Measurements from ENCODE around the gene APBB1IP. TPM values are rescaled to one million over a fixed set of nuclear protein-coding genes. Genes with fewer than 3 reads are reported as not detected.
"Not testable (repeated sequence)": the region's sequence is repeated elsewhere in the genome, so short reads cannot be mapped to it uniquely, and the experiment has no call there.

APBB1IP gene
- total and polyA plus RNA-seq, 5 donors = 2.8 to 8.4 (median 6.7) TPM

GRCh38 chr10:26566525-26567350 lies 128.6 kb downstream of the APBB1IP start:
- Histone ChIP-seq H3K4me1 (ENCODE audit: control insufficient read depth, insufficient read depth, low read length) (no peaks in the 10 kb centered on the region), H3K4me3 (ENCODE audit: low read length) (peak overlapping the region; percentile 71), H3K9me3 (ENCODE audit: control insufficient read depth, low read length) (no peaks in the 10 kb centered on the region), H3K27ac (ENCODE audit: low read length) (no peak overlapping the region), H3K27me3 (ENCODE audit: control insufficient read depth, insufficient read depth) (no peaks in the 10 kb centered on the region)
- ATAC-seq (peak; percentile 72 to 88), DNase-seq (peak; percentile 40 to 77 (median 67))
- intact Hi-C loops (cut with DNase I) = no loop called here
- 25% methylated on average over 64 of the region's 64 CpGs for WGBS

GRCh38 chr10:26567351-26567721 lies 129.2 kb downstream of the APBB1IP start:
- peak overlapping the region; percentile 71 for H3K4me3 ChIP-seq (ENCODE audit: low read length)
- 15% methylated on average over 10 of the region's 10 CpGs for whole genome bisulfite sequencing
- no peaks in the 10 kb centered on the region for H3K9me3 ChIP-seq (ENCODE audit: control insufficient read depth, low read length)
- H3K27me3 ChIP-seq (ENCODE audit: control insufficient read depth, insufficient read depth) = no peaks in the 10 kb centered on the region
- intact Hi-C loops (cut with DNase I) = no loop called here
- no peaks in the 10 kb centered on the region for H3K4me1 ChIP-seq (ENCODE audit: control insufficient read depth, insufficient read depth, low read length)
- no peak overlapping the region for H3K27ac ChIP-seq (ENCODE audit: low read length)
- DNase-seq (no peak), ATAC-seq (peak in 1 of 2 donors; percentile 13)

GRCh38 chr10:26571655-26572054 lies 133.5 kb downstream of the APBB1IP start:
- H3K4me1 ChIP-seq (ENCODE audit: control insufficient read depth, insufficient read depth, low read length) = no peaks in the 10 kb centered on the region
- ATAC-seq = no peak
- no peak overlapping the region for H3K27ac ChIP-seq (ENCODE audit: low read length)
- whole genome bisulfite sequencing = 90% methylated on average over 1 of the region's 1 CpG
- no peaks in the 10 kb centered on the region for H3K9me3 ChIP-seq (ENCODE audit: control insufficient read depth, low read length)
- H3K27me3 ChIP-seq (ENCODE audit: control insufficient read depth, insufficient read depth) = no peaks in the 10 kb centered on the region
- no peak overlapping the region for H3K4me3 ChIP-seq (ENCODE audit: low read length)
- intact Hi-C loops (cut with DNase I) = no loop called here
- no peak for DNase-seq

GRCh38 chr10:26573674-26574073 lies 135.5 kb downstream of the APBB1IP start:
- intact Hi-C loops (cut with DNase I) = no loop called here
- no peak overlapping the region for H3K4me3 ChIP-seq (ENCODE audit: low read length)
- DNase-seq = no peak
- no peaks in the 10 kb centered on the region for H3K27me3 ChIP-seq (ENCODE audit: control insufficient read depth, insufficient read depth)
- ATAC-seq = no peak
- no peak overlapping the region for H3K27ac ChIP-seq (ENCODE audit: low read length)
- H3K4me1 ChIP-seq (ENCODE audit: control insufficient read depth, insufficient read depth, low read length) = no peaks in the 10 kb centered on the region
- no peaks in the 10 kb centered on the region for H3K9me3 ChIP-seq (ENCODE audit: control insufficient read depth, low read length)
- 42% methylated on average over 2 of the region's 2 CpGs for WGBS

- Histone ChIP-seq H3K9me3 (ENCODE audit: control insufficient read depth, low read length) (no peaks in the 10 kb centered on the region), H3K27ac (ENCODE audit: low read length) (no peak overlapping the region), H3K27me3 (ENCODE audit: control insufficient read depth, insufficient read depth) (no peaks in the 10 kb centered on the region), H3K4me1 (ENCODE audit: control insufficient read depth, insufficient read depth, low read length) (no peaks in the 10 kb centered on the region), H3K4me3 (ENCODE audit: low read length) (no peak overlapping the region)
- intact Hi-C loops (cut with DNase I) = no loop called here
- 81% methylated on average over 4 of the region's 4 CpGs for WGBS
- DNase-seq (no peak), ATAC-seq (no peak)
Measured at GRCh38 chr10:26574783-26575182, 136.6 kb downstream of the APBB1IP start.

DNA sequence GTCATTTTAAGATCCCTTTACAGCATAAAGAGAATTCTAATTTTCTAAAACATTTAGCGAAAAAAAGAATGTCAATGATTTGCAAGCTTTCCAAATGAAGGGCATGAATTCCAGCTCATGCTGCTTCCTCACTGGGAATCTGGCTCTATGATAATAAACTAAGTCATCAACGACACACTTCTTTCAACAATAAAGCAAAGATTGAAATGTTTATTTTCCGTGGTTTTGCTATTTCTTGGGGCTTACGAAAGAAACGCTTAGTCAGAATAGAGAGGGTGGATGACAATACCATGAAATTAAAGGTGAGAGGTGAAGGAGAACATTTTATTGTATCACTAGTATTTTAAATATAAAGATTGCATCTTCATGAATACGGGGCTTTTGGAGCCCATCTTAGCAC lies 140.2 kb downstream of the APBB1IP start:
- intact Hi-C loops (cut with DNase I); H3K4me3 ChIP-seq (ENCODE audit: low read length); H3K27ac ChIP-seq (ENCODE audit: low read length); ATAC-seq; H3K27me3 ChIP-seq (ENCODE audit: control insufficient read depth, insufficient read depth); H3K9me3 ChIP-seq (ENCODE audit: control insufficient read depth, low read length); H3K4me1 ChIP-seq (ENCODE audit: control insufficient read depth, insufficient read depth, low read length); DNase-seq: not testable (repeated sequence)
- WGBS = 85% methylated on average over 6 of the region's 6 CpGs

DNA sequence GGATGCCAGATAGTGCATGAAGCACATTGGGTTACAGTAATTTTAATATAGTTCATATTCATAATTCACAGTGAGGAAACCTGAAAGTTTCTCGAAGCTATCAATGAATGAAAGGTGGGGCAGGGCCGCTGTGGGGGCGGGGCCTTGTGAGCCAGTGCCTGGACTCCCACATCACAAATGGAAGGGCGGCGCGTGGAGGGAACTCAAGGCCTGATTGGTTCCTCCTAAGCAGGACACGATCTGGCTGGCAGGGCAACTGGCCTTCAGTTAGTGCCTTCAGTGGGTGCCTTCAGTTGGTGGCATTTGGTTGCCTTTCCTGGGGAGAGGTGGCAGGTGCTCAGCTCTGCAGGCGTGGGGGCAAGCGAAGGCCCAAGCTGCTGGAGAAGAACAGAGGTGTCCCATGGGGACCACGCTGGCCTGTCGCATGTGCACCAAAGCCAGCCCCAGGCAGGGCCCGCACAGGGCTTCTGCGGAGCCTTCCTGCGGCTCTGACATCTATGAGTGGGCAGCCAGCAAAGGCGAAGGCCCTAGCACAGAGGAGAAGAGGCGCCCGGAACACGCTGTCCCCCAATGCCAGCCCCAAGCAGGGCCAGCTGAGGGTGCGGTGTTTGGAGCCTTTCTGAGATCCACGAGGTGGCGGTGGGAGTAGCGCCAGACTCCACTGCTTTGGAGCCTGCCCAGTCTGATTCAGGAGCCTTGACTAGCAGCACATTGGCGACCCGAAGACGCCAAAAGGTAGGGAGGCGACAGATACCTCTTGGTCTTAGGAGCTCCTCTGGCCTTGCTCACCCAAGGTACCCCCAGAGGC lies 141.3 kb downstream of the APBB1IP start:
- Histone ChIP-seq H3K4me1 (ENCODE audit: control insufficient read depth, insufficient read depth, low read length) (no peaks in the 10 kb centered on the region), H3K27me3 (ENCODE audit: control insufficient read depth, insufficient read depth) (no peaks in the 10 kb centered on the region), H3K27ac (ENCODE audit: low read length) (no peak overlapping the region), H3K9me3 (ENCODE audit: control insufficient read depth, low read length) (no peaks in the 10 kb centered on the region), H3K4me3 (ENCODE audit: low read length) (no peak overlapping the region)
- ATAC-seq (peak in 1 of 2 donors; percentile 14), DNase-seq (peak in 2 of 3 donors; percentile 58 to 66)
- intact Hi-C loops (cut with DNase I) = no loop called here
- 92% methylated on average over 26 of the region's 26 CpGs for WGBS

GRCh38 chr10:26586211-26586610 lies 148.1 kb downstream of the APBB1IP start:
- Histone ChIP-seq H3K4me1 (ENCODE audit: control insufficient read depth, insufficient read depth, low read length) (no peaks in the 10 kb centered on the region), H3K4me3 (ENCODE audit: low read length) (no peak overlapping the region), H3K9me3 (ENCODE audit: control insufficient read depth, low read length) (no peaks in the 10 kb centered on the region), H3K27me3 (ENCODE audit: control insufficient read depth, insufficient read depth) (no peaks in the 10 kb centered on the region), H3K27ac (ENCODE audit: low read length) (no peak overlapping the region)
- intact Hi-C loops (cut with DNase I) = no loop called here
- 84% methylated on average over 11 of the region's 11 CpGs for WGBS
- ATAC-seq (no peak), DNase-seq (peak in 1 of 3 donors; percentile 20)

DNA sequence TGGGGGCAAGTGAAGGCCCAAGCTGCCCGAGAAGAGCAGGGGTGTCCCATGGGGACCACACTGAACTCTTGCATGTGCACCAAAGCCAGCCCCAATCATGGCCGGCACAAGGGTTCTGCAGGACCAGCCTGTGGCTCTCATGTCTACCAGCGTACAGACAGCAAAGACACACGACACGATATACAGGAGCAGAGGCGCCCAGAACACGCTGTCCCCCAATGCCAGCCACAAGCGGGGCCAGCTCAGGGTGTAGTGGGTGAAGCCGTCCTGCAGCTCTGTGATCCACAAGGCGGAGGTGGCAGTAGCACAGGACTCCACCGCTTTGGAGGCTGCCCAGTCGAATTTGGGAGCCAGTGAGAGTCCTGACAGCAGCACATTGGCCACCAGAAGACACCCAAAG lies 150.5 kb downstream of the APBB1IP start:
- Histone ChIP-seq H3K4me1 (ENCODE audit: control insufficient read depth, insufficient read depth, low read length) (no peaks in the 10 kb centered on the region), H3K4me3 (ENCODE audit: low read length) (no peak overlapping the region), H3K9me3 (ENCODE audit: control insufficient read depth, low read length) (no peaks in the 10 kb centered on the region), H3K27me3 (ENCODE audit: control insufficient read depth, insufficient read depth) (no peaks in the 10 kb centered on the region), H3K27ac (ENCODE audit: low read length) (no peak overlapping the region)
- intact Hi-C loops (cut with DNase I) = no loop called here
- DNase-seq = peak in 1 of 3 donors; percentile 10
- ATAC-seq = no peak
- 89% methylated on average over 12 of the region's 12 CpGs for WGBS

GRCh38 chr10:26589813-26590212 lies 151.7 kb downstream of the APBB1IP start:
- ATAC-seq; intact Hi-C loops (cut with DNase I); H3K4me1 ChIP-seq (ENCODE audit: control insufficient read depth, insufficient read depth, low read length); H3K9me3 ChIP-seq (ENCODE audit: control insufficient read depth, low read length); H3K27me3 ChIP-seq (ENCODE audit: control insufficient read depth, insufficient read depth); H3K27ac ChIP-seq (ENCODE audit: low read length); DNase-seq; H3K4me3 ChIP-seq (ENCODE audit: low read length): not testable (repeated sequence)
- WGBS = 69% methylated on average over 5 of the region's 5 CpGs

DNA sequence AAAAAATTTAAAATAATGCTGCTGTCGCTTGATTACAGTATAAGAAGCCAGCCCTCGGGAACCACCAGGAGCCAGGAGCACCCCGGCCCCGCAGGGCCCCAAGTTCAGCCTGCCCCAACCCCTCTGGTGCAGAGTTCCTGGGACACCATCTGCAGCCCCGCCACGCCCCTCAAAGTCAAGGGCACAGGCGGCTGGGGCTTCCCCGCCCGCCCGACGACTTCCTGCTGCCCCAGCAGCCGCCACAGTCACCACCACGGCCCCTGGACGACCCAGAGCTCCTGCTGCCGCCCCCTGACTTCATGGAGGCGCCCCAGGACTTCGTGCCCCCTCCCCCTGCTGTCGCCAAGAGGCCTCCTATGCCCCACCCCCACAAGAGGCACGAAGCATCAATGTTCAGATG lies 155.8 kb downstream of the APBB1IP start:
- no peak overlapping the region for H3K27ac ChIP-seq (ENCODE audit: low read length)
- intact Hi-C loops (cut with DNase I) = no loop called here
- WGBS = 52% methylated on average over 19 of the region's 19 CpGs
- ATAC-seq (no peak), DNase-seq (no peak)
- H3K4me1 ChIP-seq (ENCODE audit: control insufficient read depth, insufficient read depth, low read length) = no peaks in the 10 kb centered on the region
- no peak overlapping the region for H3K4me3 ChIP-seq (ENCODE audit: low read length)
- H3K27me3 ChIP-seq (ENCODE audit: control insufficient read depth, insufficient read depth) = no peaks in the 10 kb centered on the region
- H3K9me3 ChIP-seq (ENCODE audit: control insufficient read depth, low read length) = no peaks in the 10 kb centered on the region

Measured in right cardiac atrium (tissue), 5 donors.